Endothelial cell (in vitro differentiated cells): Measurements from ENCODE around the gene CADM1. TPM values are rescaled to one million over a fixed set of nuclear protein-coding genes. Genes with fewer than 3 reads are reported as not detected.

Experiments
- DNase-seq: peaks from one replicate; pipeline ENCODE4 v3.0.0; 2021; ENCODE audit warnings: low spot score
- H3K27ac Mint-ChIP-seq: one replicate; pipeline ENCODE4 v1.8.0; 2021; ENCODE audit warnings: mixed read lengths, inconsistent platforms; ENCODE audit not compliant: unreplicated experiment
- H3K27me3 Mint-ChIP-seq: one replicate; pipeline ENCODE4 v1.8.0; 2021; ENCODE audit warnings: mild to moderate bottlenecking, moderate library complexity, mixed read lengths, inconsistent platforms; ENCODE audit not compliant: unreplicated experiment
- H3K36me3 Mint-ChIP-seq: one replicate; pipeline ENCODE4 v1.8.0; 2021; ENCODE audit warnings: mild to moderate bottlenecking, low read depth, mixed read lengths, inconsistent platforms; ENCODE audit not compliant: unreplicated experiment
- H3K4me1 Mint-ChIP-seq: one replicate; pipeline ENCODE4 v1.8.0; 2021; ENCODE audit warnings: mild to moderate bottlenecking, mixed read lengths, inconsistent platforms; ENCODE audit not compliant: unreplicated experiment
- H3K4me3 Mint-ChIP-seq: one replicate; pipeline ENCODE4 v1.8.0; 2021; ENCODE audit warnings: mild to moderate bottlenecking, mixed read lengths, inconsistent platforms; ENCODE audit not compliant: unreplicated experiment
- H3K9me3 Mint-ChIP-seq: one replicate; pipeline ENCODE4 v1.8.0; 2021; ENCODE audit warnings: mixed read lengths, inconsistent platforms; ENCODE audit not compliant: unreplicated experiment
- CTCF ChIP-seq: fragments of 200-600 bp; sonication (generic); IDR thresholded peaks from one replicate; pipeline ENCODE4 v1.5.0; 2021; ENCODE audit warnings: antibody characterized with exemption; ENCODE audit not compliant: unreplicated experiment
- total RNA-seq: library from RNA; stranded (reverse); fragmentation: NEBNext Ultra II Directional; extraction: Animal tissue kit (Norgen Biotek cat#: 25700); gene quantifications from one replicate; pipeline ENCODE4 v1.2.1, GENCODE V29; 2021; ENCODE audit not compliant: unreplicated experiment

CADM1 gene
- total RNA-seq, 1 donor from 2014 or later = 65.5 TPM

DNA sequence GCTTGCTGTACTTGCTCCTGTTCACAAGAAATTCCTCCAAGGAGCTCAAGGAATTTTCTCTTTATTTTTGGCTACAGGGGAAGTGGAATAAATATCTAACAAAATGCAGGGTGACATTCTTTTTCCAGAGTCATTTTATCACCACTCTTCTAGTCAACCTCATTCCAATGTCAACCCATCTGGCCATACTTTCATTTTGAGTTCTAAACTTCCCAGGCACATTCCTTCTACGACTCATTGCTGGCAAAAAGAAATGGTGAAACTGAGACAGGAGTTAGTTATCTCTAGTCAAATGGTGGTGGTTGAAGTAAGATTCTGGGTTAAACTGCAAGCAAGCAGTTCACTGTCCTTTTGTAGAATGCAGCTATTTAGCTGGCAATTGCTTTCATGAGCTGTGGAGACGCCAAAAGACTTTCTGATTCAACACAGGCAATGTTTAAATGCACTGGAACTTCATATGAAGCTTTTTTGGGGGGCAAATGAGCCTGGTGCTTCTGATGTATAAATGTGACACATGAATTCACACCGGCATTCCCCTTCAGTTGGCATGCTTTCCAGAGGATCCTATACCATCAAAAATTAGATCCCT, 304.6 kb downstream of the CADM1 start:
- Mint-ChIP-seq H3K4me3 (no peak overlapping the region), H3K9me3 (no peaks in the 10 kb centered on the region), H3K27ac (no peak overlapping the region), H3K27me3 (no peaks in the 10 kb centered on the region), H3K36me3 (no peaks in the 10 kb centered on the region), H3K4me1 (peaks cover 12% of the 10 kb centered on the region)
- TF ChIP-seq CTCF = no peak
- DNase-seq = no peak

DNA sequence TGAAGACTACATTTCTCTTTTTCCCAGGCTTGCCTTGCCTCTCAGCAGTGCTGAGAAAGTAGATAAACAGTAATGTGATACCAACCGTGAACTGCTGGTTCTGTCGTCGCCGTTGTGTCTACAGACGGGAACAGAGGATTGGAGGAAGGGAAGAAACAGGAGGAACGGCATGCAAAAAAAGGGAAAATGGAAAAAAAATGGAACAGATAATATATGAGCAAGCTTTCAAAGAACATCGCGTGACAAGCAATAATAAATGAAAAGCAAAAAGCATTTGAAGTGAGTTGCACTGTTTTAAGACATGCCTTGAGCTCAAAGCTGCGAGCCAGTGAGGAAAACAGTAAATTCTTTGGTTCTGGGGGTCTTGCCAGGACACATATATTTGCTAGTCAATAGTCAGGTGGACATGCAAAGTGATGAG, 305.9 kb downstream of the CADM1 start:
- no peak for TF ChIP-seq CTCF
- no peaks in the 10 kb centered on the region for H3K36me3 Mint-ChIP-seq
- H3K27me3 Mint-ChIP-seq = no peaks in the 10 kb centered on the region
- no peak for DNase-seq
- H3K4me3 Mint-ChIP-seq = no peak overlapping the region
- peaks cover 16% of the 10 kb centered on the region for H3K4me1 Mint-ChIP-seq
- H3K9me3 Mint-ChIP-seq = no peaks in the 10 kb centered on the region
- no peak overlapping the region for H3K27ac Mint-ChIP-seq

- DNase-seq = no peak
- Mint-ChIP-seq H3K36me3 (no peaks in the 10 kb centered on the region), H3K27ac (no peak overlapping the region), H3K4me1 (peaks cover 7% of the 10 kb centered on the region), H3K4me3 (no peak overlapping the region), H3K9me3 (no peaks in the 10 kb centered on the region), H3K27me3 (no peaks in the 10 kb centered on the region)
- no peak for TF ChIP-seq CTCF
These were observed 306.8 kb downstream of the CADM1 start for GRCh38 chr11:115197433-115197832.

GRCh38 chr11:115197031-115197430, 307.2 kb downstream of the CADM1 start:
- no peak for DNase-seq
- peaks cover 7% of the 10 kb centered on the region for H3K4me1 Mint-ChIP-seq
- no peaks in the 10 kb centered on the region for H3K9me3 Mint-ChIP-seq
- no peaks in the 10 kb centered on the region for H3K36me3 Mint-ChIP-seq
- H3K27ac Mint-ChIP-seq = no peak overlapping the region
- no peak for TF ChIP-seq CTCF
- H3K4me3 Mint-ChIP-seq = no peak overlapping the region
- no peaks in the 10 kb centered on the region for H3K27me3 Mint-ChIP-seq

DNA sequence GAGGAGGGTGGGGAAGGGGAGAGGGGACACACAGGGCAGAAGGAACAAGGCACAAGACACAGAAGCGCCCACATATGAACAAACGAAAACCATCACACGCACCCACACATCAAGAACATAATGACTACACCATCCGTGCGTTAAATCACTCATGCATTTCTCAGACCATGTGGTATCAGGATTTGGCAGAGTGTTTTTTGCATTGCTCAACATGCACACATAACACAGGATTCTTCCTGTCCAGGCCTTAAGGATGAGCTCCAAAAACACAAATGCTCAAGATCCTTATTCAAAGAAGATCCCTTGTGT, 309.5 kb downstream of the CADM1 start:
- Mint-ChIP-seq H3K9me3 (no peaks in the 10 kb centered on the region), H3K4me3 (no peak overlapping the region), H3K36me3 (no peaks in the 10 kb centered on the region), H3K27ac (no peak overlapping the region), H3K4me1 (peaks cover 13% of the 10 kb centered on the region), H3K27me3 (no peaks in the 10 kb centered on the region)
- no peak for TF ChIP-seq CTCF
- no peak for DNase-seq
